GM23338 (cell line): ENCODE data around the gene PRTFDC1. TPM values are rescaled to one million over a fixed set of nuclear protein-coding genes. Genes with fewer than 3 reads are reported as not detected.

Source experiments
- ATAC-seq: fragments of 200-7000 bp; cut with Tn5 transposase; 3 replicates; pipeline ENCODE4 v1.9.1; 2020
- DNase-seq: peaks from one replicate; pipeline ENCODE4 v3.0.0-alpha.2; 2015; ENCODE audit warnings: low spot score
- H2AFZ ChIP-seq: fragments of 200-600 bp; sonication (generic); 2 replicates; pipeline ENCODE4 v1.8.0; 2016; ENCODE audit warnings: antibody characterized with exemption, mild to moderate bottlenecking, moderate library complexity
- H3F3A ChIP-seq: fragments of 200-600 bp; sonication (generic); replicated peaks from 2 replicates; pipeline ENCODE4 v1.8.0; 2017; ENCODE audit warnings: antibody characterized with exemption, mixed run types, low read depth
- H3K27ac ChIP-seq: fragments of 200-600 bp; sonication (generic); 2 replicates; pipeline ENCODE4 v1.6.1; 2016; ENCODE audit warnings: low read depth
- H3K27me3 ChIP-seq: fragments of 200-600 bp; sonication (generic); 2 replicates; pipeline ENCODE4 v1.8.0; 2016; ENCODE audit warnings: mild to moderate bottlenecking, mixed run types, moderate library complexity; ENCODE audit not compliant: insufficient read depth
- H3K36me3 ChIP-seq: fragments of 200-600 bp; sonication (generic); 2 replicates; pipeline ENCODE4 v1.8.0; 2016; ENCODE audit warnings: mild to moderate bottlenecking; ENCODE audit not compliant: insufficient read depth
- H3K4me1 ChIP-seq: fragments of 200-600 bp; sonication (generic); 2 replicates; pipeline ENCODE4 v1.8.0; 2016; ENCODE audit warnings: mild to moderate bottlenecking, moderate library complexity; ENCODE audit not compliant: insufficient read depth
- H3K4me2 ChIP-seq: fragments of 200-600 bp; sonication (generic); 2 replicates; pipeline ENCODE4 v1.7.1; 2017; ENCODE audit warnings: mixed run types
- H3K4me3 ChIP-seq: fragments of 200-600 bp; sonication (generic); 2 replicates; pipeline ENCODE4 v1.6.1; 2016; ENCODE audit warnings: mixed run types
- H3K79me2 ChIP-seq: fragments of 200-600 bp; sonication (generic); replicated peaks from 2 replicates; pipeline ENCODE4 v1.8.0; 2017; ENCODE audit warnings: mild to moderate bottlenecking; ENCODE audit not compliant: insufficient read depth
- H3K9me2 ChIP-seq: fragments of 200-600 bp; sonication (generic); 2 replicates; pipeline ENCODE4 v1.8.0; 2017; ENCODE audit not compliant: insufficient read depth
- H4K20me1 ChIP-seq: fragments of 200-600 bp; sonication (generic); replicated peaks from 2 replicates; pipeline ENCODE4 v1.8.0; 2017; ENCODE audit warnings: mild to moderate bottlenecking; ENCODE audit not compliant: insufficient read depth
- H3K27ac Mint-ChIP-seq: 2 replicates; pipeline ENCODE4 v1.8.0; 2020; ENCODE audit warnings: inconsistent platforms, mild to moderate bottlenecking, moderate library complexity, mixed read lengths
- H3K27me3 Mint-ChIP-seq: 3 replicates; pipeline ENCODE4 v1.8.0; 2022; ENCODE audit warnings: low read depth, mild to moderate bottlenecking, moderate library complexity, mixed read lengths, inconsistent platforms; ENCODE audit not compliant: insufficient read depth, poor library complexity
- H3K36me3 Mint-ChIP-seq: 3 replicates; pipeline ENCODE4 v1.8.0; 2021; ENCODE audit warnings: low read depth, mild to moderate bottlenecking, inconsistent platforms, moderate library complexity, mixed read lengths
- H3K4me1 Mint-ChIP-seq: 3 replicates; pipeline ENCODE4 v1.8.0; 2020; ENCODE audit warnings: mild to moderate bottlenecking, inconsistent platforms, mixed read lengths
- H3K4me3 Mint-ChIP-seq: 3 replicates; pipeline ENCODE4 v1.8.0; 2021; ENCODE audit warnings: moderate library complexity, mild to moderate bottlenecking, inconsistent platforms, mixed read lengths
- H3K9me3 Mint-ChIP-seq: 3 replicates; pipeline ENCODE4 v1.8.0; 2020; ENCODE audit warnings: moderate library complexity, mild to moderate bottlenecking, inconsistent platforms, mixed read lengths
- CREB1 ChIP-seq: fragments of 250-450 bp; sonication (Bioruptor Pico); IDR thresholded peaks from 2 replicates; pipeline ENCODE4 v1.5.0; 2020; ENCODE audit warnings: low read depth, mild to moderate bottlenecking, moderate library complexity
- ETS1 ChIP-seq: IDR thresholded peaks from 2 replicates; pipeline ENCODE4 v1.6.1; 2016; ENCODE audit warnings: antibody characterized with exemption
- EZH2phosphoT487 ChIP-seq: fragments of 200-600 bp; sonication (generic); IDR thresholded peaks from one replicate; pipeline ENCODE4 v1.8.1; 2018; ENCODE audit warnings: antibody characterized with exemption; ENCODE audit not compliant: unreplicated experiment
- POLR2AphosphoS5 ChIP-seq: IDR thresholded peaks from 2 replicates; pipeline ENCODE4 v1.6.1; 2016; ENCODE audit warnings: antibody characterized with exemption, low read depth
- polyA plus RNA-seq: library from polyadenylated mRNA; unstranded; fragments of >200 nt; fragmentation: Nextera tagmentation; extraction: Ambion mirVana; gene quantifications from 2 replicates; pipeline ENCODE4 v1.2.1, GENCODE V29; 2016
- total RNA-seq: library from RNA; depleted of rRNA; stranded (reverse); fragments of >200 nt; shearing (Covaris generic); gene quantifications from 2 replicates; pipeline ENCODE4 v1.2.3, GENCODE V29; 2014
- TF ChIP-seq, protein P1 (sequence below): fragments of 250-450 bp; sonication (Bioruptor Pico); IDR thresholded peaks from 2 replicates; pipeline ENCODE4 v1.5.0; 2020; ENCODE audit warnings: mild to moderate bottlenecking, moderate library complexity
- TF ChIP-seq, protein P2 (sequence below), 2 experiments: fragments of 200-600 bp in 1 of 2; sonication (generic) in 1 of 2; conservative IDR thresholded peaks; 2 replicates each; pipeline versions ENCODE4 v1.5.1 to v1.6.1; 2016 to 2017; ENCODE audit warnings: antibody characterized with exemption in 2 of 2, low read depth in 2 of 2, mild to moderate bottlenecking in 2 of 2, moderate library complexity in 1 of 2

PRTFDC1 gene
- total and polyA plus RNA-seq, 2 experiments from 2014 or later, result 7.9 to 9.1 TPM

DNA sequence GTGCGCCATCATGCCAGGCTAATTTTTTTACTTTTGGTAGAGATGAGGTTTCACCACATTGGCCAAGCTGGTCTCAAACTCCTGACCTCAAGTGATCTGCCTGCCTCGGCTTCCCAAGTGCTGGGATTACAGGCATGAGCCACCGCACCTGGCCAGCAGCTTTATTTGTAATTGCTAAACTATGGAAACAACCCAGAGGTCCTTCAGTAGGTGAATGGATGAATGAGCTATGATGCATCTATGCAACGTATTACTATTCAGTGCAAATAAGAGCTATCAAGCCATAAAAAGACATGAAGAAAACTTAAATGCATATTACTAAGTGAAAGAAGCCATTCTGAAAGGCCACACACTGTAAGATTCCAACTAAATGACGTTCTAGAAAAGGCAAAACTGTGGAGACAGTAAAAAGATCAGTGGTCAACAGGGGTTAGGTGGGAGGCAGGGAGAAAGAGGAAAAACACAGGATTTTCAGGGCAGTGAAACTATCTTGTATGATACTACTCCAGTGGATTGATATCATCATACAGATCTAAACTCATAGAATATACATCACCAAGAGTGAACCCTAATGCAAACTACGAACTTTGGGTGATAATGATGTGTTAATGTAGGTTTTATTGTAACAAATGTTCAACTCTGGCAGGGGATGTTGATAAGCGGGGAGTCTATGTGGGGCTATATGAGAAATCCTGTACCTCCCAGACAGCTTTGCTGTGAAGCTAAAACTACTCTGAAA lies 66.7 kb downstream of the PRTFDC1 start (continued):
- TF ChIP-seq POLR2AphosphoS5, result no peak
- TF ChIP-seq CREB1 (CRISPR knock-in tag), result no peak
- TF ChIP-seq, protein P1, sequence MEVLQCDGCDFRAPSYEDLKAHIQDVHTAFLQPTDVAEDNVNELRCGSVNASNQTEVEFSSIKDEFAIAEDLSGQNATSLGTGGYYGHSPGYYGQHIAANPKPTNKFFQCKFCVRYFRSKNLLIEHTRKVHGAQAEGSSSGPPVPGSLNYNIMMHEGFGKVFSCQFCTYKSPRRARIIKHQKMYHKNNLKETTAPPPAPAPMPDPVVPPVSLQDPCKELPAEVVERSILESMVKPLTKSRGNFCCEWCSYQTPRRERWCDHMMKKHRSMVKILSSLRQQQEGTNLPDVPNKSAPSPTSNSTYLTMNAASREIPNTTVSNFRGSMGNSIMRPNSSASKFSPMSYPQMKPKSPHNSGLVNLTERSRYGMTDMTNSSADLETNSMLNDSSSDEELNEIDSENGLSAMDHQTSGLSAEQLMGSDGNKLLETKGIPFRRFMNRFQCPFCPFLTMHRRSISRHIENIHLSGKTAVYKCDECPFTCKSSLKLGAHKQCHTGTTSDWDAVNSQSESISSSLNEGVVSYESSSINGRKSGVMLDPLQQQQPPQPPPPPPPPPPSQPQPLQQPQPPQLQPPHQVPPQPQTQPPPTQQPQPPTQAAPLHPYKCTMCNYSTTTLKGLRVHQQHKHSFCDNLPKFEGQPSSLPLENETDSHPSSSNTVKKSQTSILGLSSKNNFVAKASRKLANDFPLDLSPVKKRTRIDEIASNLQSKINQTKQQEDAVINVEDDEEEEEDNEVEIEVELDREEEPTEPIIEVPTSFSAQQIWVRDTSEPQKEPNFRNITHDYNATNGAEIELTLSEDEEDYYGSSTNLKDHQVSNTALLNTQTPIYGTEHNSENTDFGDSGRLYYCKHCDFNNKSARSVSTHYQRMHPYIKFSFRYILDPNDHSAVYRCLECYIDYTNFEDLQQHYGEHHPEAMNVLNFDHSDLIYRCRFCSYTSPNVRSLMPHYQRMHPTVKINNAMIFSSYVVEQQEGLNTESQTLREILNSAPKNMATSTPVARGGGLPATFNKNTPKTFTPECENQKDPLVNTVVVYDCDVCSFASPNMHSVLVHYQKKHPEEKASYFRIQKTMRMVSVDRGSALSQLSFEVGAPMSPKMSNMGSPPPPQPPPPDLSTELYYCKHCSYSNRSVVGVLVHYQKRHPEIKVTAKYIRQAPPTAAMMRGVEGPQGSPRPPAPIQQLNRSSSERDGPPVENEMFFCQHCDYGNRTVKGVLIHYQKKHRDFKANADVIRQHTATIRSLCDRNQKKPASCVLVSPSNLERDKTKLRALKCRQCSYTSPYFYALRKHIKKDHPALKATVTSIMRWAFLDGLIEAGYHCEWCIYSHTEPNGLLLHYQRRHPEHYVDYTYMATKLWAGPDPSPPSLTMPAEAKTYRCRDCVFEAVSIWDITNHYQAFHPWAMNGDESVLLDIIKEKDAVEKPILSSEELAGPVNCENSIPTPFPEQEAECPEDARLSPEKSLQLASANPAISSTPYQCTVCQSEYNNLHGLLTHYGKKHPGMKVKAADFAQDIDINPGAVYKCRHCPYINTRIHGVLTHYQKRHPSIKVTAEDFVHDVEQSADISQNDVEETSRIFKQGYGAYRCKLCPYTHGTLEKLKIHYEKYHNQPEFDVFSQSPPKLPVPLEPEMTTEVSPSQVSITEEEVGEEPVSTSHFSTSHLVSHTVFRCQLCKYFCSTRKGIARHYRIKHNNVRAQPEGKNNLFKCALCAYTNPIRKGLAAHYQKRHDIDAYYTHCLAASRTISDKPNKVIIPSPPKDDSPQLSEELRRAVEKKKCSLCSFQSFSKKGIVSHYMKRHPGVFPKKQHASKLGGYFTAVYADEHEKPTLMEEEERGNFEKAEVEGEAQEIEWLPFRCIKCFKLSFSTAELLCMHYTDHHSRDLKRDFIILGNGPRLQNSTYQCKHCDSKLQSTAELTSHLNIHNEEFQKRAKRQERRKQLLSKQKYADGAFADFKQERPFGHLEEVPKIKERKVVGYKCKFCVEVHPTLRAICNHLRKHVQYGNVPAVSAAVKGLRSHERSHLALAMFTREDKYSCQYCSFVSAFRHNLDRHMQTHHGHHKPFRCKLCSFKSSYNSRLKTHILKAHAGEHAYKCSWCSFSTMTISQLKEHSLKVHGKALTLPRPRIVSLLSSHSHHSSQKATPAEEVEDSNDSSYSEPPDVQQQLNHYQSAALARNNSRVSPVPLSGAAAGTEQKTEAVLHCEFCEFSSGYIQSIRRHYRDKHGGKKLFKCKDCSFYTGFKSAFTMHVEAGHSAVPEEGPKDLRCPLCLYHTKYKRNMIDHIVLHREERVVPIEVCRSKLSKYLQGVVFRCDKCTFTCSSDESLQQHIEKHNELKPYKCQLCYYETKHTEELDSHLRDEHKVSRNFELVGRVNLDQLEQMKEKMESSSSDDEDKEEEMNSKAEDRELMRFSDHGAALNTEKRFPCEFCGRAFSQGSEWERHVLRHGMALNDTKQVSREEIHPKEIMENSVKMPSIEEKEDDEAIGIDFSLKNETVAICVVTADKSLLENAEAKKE, result no peak
- TF ChIP-seq ETS1, result no peak

DNA sequence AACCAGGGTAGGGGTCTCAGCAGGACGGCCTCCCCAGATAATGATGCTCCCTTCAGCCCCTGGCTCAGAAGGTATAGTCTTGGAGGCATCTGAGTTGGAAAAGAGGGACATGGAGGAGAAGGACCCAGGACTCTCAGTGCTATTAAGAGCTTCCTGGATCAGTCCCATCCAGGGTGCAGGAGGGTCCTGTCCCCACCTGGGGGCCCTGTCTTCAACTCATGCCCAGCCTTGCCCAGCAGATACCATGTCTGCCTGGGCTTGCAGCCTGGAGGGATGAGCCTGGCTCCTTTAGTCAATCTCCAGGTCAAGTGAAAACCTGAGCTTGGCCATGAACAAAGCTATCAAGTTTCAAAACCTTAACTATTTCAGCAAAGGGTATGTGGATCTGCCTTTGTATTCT lies 67.6 kb downstream of the PRTFDC1 start:
- DNase-seq (peak; percentile 42), ATAC-seq (peak; percentile 82)
- Mint-ChIP-seq H3K27me3 (peaks cover 6% of the 10 kb centered on the region), H3K27ac (no peak overlapping the region), H3K36me3 (no peaks in the 10 kb centered on the region), H3K4me1 (peaks cover 16% of the 10 kb centered on the region), H3K9me3 (no peaks in the 10 kb centered on the region), H3K4me3 (no peak overlapping the region)
- Histone ChIP-seq H3K36me3 (no peaks in the 10 kb centered on the region), H3K4me1 (peaks cover 17% of the 10 kb centered on the region), H3K9me2 (no peaks in the 10 kb centered on the region), H3K27ac (no peak overlapping the region), H4K20me1 (no peaks in the 10 kb centered on the region), H3K79me2 (no peaks in the 10 kb centered on the region), H3K27me3 (no peaks in the 10 kb centered on the region), H3K4me3 (no peak overlapping the region), H2AFZ (no peak overlapping the region; the same call in 1 of the 2 replicates), H3K4me2 (peak overlapping the region; percentile 62; the same call in 1 of the 2 replicates), H3F3A (no peaks in the 10 kb centered on the region)
- no peak for TF ChIP-seq EZH2phosphoT487
- TF ChIP-seq, protein P2, sequence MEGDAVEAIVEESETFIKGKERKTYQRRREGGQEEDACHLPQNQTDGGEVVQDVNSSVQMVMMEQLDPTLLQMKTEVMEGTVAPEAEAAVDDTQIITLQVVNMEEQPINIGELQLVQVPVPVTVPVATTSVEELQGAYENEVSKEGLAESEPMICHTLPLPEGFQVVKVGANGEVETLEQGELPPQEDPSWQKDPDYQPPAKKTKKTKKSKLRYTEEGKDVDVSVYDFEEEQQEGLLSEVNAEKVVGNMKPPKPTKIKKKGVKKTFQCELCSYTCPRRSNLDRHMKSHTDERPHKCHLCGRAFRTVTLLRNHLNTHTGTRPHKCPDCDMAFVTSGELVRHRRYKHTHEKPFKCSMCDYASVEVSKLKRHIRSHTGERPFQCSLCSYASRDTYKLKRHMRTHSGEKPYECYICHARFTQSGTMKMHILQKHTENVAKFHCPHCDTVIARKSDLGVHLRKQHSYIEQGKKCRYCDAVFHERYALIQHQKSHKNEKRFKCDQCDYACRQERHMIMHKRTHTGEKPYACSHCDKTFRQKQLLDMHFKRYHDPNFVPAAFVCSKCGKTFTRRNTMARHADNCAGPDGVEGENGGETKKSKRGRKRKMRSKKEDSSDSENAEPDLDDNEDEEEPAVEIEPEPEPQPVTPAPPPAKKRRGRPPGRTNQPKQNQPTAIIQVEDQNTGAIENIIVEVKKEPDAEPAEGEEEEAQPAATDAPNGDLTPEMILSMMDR (conservative IDR thresholded peaks at IDR 0.05; ENCODE audit: low read depth in 2 of 2), result peak; percentile 22 to 34; a peak in 2 of 4 replicates
